Measurements from ENCODE around the gene ZNF436. TPM values are rescaled to one million over a fixed set of nuclear protein-coding genes. Genes with fewer than 3 reads are reported as not detected.

Gene ZNF436
- total and polyA plus RNA-seq, 9 of the 15 experiments (the other 6 are each of a cell fraction or from before 2014, with no cell fraction given) = 2.1 to 11.3 (median 6.8) TPM

- TF ChIP-seq ZBTB11 (CRISPR knock-in tag; IDR thresholded peaks at IDR 0.05) (no peak; a peak in 1 of 6 replicates), ARHGAP35 (IDR thresholded peaks at IDR 0.05; ENCODE audit: partially characterized antibody) (no peak), ZNF316 (IDR thresholded peaks at IDR 0.05) (no peak), NFATC3 (IDR thresholded peaks at IDR 0.05) (no peak), ZNF134 (CRISPR knock-in tag; conservative IDR thresholded peaks at IDR 0.05) (0 out of 2 replicates have a peak, but pooled peaks have one; percentile 26), HDAC1 (IDR thresholded peaks at IDR 0.05) (0 out of 4 replicates have a peak, but pooled peaks of 1 of the 2 experiments have one; percentile 2), RCOR1 (IDR thresholded peaks at IDR 0.05; ENCODE audit: borderline replicate concordance in 1 of 2, low read depth in 2 of 2, low read length in 2 of 2) (no peak; a peak in 1 of 4 replicates), POLR2AphosphoS2 (IDR thresholded peaks at IDR 0.05; ENCODE audit: low read length) (no peak), ZBTB40 (IDR thresholded peaks at IDR 0.05) (peak; percentile 21; the same call in 1 of the 2 replicates), ZBTB40 (CRISPR knock-in tag; IDR thresholded peaks at IDR 0.05) (no peak), SMARCE1 (IDR thresholded peaks at IDR 0.05) (peak; percentile 19), OTX1 (CRISPR knock-in tag; IDR thresholded peaks at IDR 0.05) (0 out of 2 replicates have a peak, but pooled peaks have one; percentile 11), ZNF57 (CRISPR knock-in tag; IDR thresholded peaks at IDR 0.05) (no peak), MEIS2 (IDR thresholded peaks at IDR 0.05; ENCODE audit: partially characterized antibody) (no peak), HCFC1 (IDR thresholded peaks at IDR 0.05; ENCODE audit: low read depth, low read length) (no peak), SMARCA5 (IDR thresholded peaks at IDR 0.05) (peak; percentile 10; the same call in 1 of the 2 replicates)
Measured at GRCh38 chr1:23369335-23370013, at the start of gene ZNF436 (continued).
